ENCODE measurements around the gene CATSPER3.

Gene CATSPER3

DNA sequence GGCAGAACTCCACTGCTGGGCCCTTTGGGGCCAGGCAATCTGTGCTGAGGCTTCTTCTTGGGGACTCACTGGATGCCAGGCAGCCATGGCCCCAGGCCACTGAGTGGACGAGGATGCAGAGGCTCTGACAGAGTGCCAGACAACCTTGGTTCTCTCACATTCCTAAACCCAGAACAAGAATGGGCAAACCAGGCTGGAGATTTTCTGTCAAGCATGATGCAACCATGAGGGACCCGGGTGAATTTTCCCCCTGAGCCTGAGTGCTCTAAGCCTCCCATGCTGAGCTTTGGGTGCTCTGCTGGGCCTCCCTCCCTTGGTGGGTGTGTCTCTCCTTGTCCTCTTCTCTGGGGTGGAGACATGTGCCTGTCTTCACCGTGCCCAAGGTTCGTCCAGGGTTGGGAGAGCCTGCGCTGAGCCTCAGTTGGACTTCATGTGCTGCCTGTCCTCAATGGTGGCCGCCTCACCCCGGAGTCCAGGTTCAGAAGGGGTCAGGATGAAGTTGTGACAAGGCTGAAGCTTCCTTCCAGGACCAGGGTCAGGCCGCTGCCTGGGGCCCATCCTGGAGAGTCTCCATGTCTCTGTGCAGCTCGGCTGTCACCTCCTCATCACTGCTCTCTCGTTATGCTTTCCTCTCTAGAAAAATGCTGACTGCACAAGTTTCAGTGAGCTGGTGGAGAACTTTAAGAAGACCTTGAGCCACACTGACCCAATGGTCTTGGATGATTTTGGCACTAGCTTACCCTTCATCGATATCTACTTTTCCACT is 42.2 kb downstream of the CATSPER3 start:
- Histone ChIP-seq H3K36me3 (ENCODE audit: insufficient read depth, low read length) (no peaks in the 10 kb centered on the region), H3K27ac (no peak overlapping the region), H3K4me3 (no peak overlapping the region), H3K9ac (ENCODE audit: insufficient read length) (no peak overlapping the region), H3K9me3 (ENCODE audit: low read depth, low read length) (no peaks in the 10 kb centered on the region)
- no peak for DNase-seq (ENCODE audit: low read depth, low spot score)
- TF ChIP-seq FOXP2 (optimal IDR thresholded peaks at IDR 0.05; ENCODE audit: control extremely low read depth, extremely low read length, insufficient read depth) (no peak), POLR2AphosphoS5 (IDR thresholded peaks at IDR 0.05; ENCODE audit: borderline replicate concordance, low read depth, low read length) (no peak), EZH2 (IDR thresholded peaks at IDR 0.05) (no peak)

DNA sequence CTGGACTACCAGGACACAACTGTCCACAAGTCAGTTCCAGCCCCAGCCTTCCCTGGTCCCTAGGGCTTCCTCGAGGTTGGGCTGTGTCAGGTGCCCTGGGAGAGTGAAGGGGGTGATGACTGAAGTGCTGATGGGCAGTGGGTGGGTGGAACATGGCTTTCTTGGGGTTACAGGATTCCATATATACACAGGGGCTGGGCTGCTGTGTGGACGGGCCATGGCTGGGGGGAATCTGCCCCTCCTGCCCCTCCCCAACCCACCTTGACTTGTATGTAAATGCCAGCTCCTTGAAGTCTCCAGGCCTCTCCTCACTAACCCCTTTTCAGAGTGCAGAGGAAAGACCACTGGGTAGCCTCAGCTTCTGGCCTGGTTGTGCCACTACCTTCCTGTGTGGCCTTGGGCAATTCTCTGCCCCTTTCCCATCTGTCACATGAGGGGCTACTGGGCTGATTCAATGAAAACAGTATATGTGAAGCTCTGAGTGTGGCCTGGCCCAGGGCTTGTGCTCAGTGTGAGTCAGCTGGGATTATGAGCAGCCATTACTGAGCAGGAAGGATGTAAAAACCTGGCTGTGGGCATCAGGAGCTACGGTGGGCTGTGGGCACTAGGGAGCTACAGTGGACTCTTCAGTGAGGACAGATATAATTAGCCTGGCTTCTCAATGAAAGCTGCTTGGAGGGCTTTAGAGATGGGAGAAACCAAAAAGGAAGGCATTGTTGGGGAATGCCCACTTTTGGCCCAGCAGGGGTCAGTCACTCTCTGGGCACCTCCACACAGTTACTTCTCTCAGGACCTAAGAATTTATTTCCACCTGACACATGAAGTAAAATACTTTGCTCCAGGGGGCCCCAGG is 43.0 kb downstream of the CATSPER3 start:
- H3K4me3 ChIP-seq, result no peak overlapping the region
- no peak for DNase-seq (ENCODE audit: low read depth, low spot score)
- no peaks in the 10 kb centered on the region for H3K36me3 ChIP-seq (ENCODE audit: insufficient read depth, low read length)
- H3K9me3 ChIP-seq (ENCODE audit: low read depth, low read length), result no peaks in the 10 kb centered on the region
- TF ChIP-seq FOXP2 (optimal IDR thresholded peaks at IDR 0.05; ENCODE audit: control extremely low read depth, extremely low read length, insufficient read depth), result no peak
- no peak for TF ChIP-seq EZH2 (IDR thresholded peaks at IDR 0.05)
- TF ChIP-seq POLR2AphosphoS5 (IDR thresholded peaks at IDR 0.05; ENCODE audit: borderline replicate concordance, low read depth, low read length), result no peak
- no peak overlapping the region for H3K27ac ChIP-seq
- no peak overlapping the region for H3K9ac ChIP-seq (ENCODE audit: insufficient read length)

DNA sequence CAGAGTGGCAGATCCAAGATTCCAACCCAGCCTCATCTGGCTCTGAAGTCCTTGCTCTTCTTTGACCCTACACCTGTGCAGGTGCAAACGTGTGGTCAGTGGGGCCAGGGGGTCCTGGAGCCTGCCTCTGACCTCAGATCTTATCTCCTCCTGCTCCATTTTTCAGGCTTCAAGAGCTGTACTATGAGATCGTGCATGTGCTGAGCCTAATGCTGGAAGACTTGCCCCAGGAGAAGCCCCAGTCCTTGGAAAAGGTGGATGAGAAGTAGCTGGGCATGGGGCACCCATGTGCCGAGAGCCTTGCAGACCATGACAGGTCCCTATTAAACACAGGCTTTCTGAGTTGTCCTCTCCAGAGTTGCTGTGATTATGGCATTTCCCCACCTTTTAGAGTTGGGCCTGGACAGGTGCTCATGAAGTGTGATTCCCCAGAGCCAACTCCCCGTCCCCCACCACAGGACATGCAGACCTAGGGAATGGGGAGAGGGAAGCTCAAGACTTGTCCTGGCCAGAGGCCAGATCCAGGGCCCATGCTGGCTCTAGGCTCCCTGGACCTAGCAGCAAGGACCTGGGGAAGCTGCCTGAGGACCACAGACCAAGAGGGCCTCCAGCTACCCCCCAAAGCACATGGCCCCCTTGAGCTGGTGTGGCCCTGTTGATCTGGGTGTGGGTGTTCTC is 43.8 kb downstream of the CATSPER3 start:
- H3K9ac ChIP-seq (ENCODE audit: insufficient read length), result no peak overlapping the region
- no peak overlapping the region for H3K4me3 ChIP-seq
- H3K27ac ChIP-seq, result no peak overlapping the region
- H3K36me3 ChIP-seq (ENCODE audit: insufficient read depth, low read length), result no peaks in the 10 kb centered on the region
- no peak for DNase-seq (ENCODE audit: low read depth, low spot score)
- TF ChIP-seq EZH2 (IDR thresholded peaks at IDR 0.05), result no peak
- TF ChIP-seq FOXP2 (optimal IDR thresholded peaks at IDR 0.05; ENCODE audit: control extremely low read depth, extremely low read length, insufficient read depth), result no peak
- TF ChIP-seq POLR2AphosphoS5 (IDR thresholded peaks at IDR 0.05; ENCODE audit: borderline replicate concordance, low read depth, low read length), result no peak
- H3K9me3 ChIP-seq (ENCODE audit: low read depth, low read length), result no peaks in the 10 kb centered on the region

DNA sequence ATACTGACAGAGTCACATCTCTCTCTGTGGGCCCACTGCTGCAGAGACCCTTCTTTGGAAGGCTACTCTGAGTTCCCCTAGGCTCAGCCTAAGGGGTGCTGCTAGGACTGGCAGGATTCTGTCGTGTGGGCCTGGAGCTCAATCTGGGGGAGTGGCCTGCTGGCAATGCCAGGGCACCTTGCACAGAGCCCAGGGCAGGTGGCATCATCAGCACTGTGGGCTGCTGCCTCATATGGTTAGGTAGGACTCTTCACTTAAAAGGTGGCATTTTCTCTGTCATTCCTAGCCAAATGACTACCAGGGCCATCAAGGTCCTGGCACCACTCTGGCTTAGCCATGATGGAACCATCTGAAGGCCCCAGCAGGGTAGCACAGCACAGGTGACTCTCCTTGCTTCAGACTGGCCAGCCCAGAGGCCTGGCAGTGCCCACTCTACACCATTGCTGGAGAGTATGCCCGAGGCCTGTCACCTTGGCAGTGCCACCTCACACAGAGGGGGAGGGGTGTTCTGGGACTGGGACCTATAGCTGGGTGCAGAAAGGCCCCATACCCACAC is 44.4 kb downstream of the CATSPER3 start:
- Histone ChIP-seq H3K27ac (no peak overlapping the region), H3K36me3 (ENCODE audit: insufficient read depth, low read length) (no peaks in the 10 kb centered on the region), H3K9ac (ENCODE audit: insufficient read length) (no peak overlapping the region), H3K4me3 (no peak overlapping the region), H3K9me3 (ENCODE audit: low read depth, low read length) (no peaks in the 10 kb centered on the region)
- DNase-seq (ENCODE audit: low read depth, low spot score), result no peak
- TF ChIP-seq FOXP2 (optimal IDR thresholded peaks at IDR 0.05; ENCODE audit: control extremely low read depth, extremely low read length, insufficient read depth), result no peak
- TF ChIP-seq EZH2 (IDR thresholded peaks at IDR 0.05), result no peak
- no peak for TF ChIP-seq POLR2AphosphoS5 (IDR thresholded peaks at IDR 0.05; ENCODE audit: borderline replicate concordance, low read depth, low read length)

DNA sequence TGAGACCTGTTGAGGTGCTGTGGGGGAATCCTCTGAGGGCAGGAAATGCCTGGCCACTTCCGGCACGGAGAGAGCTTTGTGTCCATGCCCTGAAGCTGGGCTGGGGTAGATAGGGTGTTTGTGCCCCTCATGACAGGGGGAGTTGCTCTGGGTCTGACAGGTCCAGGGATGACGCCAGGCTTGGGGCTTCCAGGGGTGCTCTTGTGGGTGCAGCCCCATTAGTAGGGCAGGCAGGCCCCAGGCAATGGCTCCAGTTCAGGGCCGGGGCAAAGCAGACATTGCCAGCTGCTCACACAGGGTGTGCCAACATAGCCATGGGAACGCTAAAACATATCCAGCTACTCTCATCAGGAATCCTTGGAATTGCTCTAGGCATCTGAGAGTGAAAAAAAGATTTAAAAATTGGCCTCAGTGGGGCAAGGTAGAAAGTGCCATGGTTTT is 45.3 kb downstream of the CATSPER3 start:
- Histone ChIP-seq H3K36me3 (ENCODE audit: insufficient read depth, low read length) (no peaks in the 10 kb centered on the region), H3K9me3 (ENCODE audit: low read depth, low read length) (no peaks in the 10 kb centered on the region), H3K4me3 (no peak overlapping the region), H3K9ac (ENCODE audit: insufficient read length) (no peak overlapping the region), H3K27ac (no peak overlapping the region)
- no peak for TF ChIP-seq FOXP2 (optimal IDR thresholded peaks at IDR 0.05; ENCODE audit: control extremely low read depth, extremely low read length, insufficient read depth)
- no peak for TF ChIP-seq POLR2AphosphoS5 (IDR thresholded peaks at IDR 0.05; ENCODE audit: borderline replicate concordance, low read depth, low read length)
- TF ChIP-seq EZH2 (IDR thresholded peaks at IDR 0.05), result no peak
- no peak for DNase-seq (ENCODE audit: low read depth, low spot score)

DNA sequence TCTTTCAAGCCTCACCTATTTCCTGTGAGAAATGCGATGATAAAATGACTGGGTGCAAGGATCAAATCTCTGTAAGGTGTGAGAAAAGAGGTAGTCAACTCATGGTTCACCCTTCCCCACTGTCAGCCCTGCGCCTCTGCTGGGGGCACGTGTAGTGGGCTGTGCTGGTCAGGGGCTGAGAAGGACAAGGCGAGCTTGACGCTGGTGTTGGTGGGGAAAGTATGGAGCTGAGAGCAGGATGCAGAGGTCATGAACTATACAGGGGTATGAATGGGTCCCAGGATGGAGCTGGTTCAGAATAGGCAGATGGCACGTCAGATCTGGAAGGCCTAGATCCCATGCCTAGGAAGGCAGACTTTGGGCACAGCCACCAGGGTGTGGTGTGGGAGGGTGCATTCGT is 45.7 kb downstream of the CATSPER3 start:
- no peak overlapping the region for H3K27ac ChIP-seq
- no peak for DNase-seq (ENCODE audit: low read depth, low spot score)

DNA sequence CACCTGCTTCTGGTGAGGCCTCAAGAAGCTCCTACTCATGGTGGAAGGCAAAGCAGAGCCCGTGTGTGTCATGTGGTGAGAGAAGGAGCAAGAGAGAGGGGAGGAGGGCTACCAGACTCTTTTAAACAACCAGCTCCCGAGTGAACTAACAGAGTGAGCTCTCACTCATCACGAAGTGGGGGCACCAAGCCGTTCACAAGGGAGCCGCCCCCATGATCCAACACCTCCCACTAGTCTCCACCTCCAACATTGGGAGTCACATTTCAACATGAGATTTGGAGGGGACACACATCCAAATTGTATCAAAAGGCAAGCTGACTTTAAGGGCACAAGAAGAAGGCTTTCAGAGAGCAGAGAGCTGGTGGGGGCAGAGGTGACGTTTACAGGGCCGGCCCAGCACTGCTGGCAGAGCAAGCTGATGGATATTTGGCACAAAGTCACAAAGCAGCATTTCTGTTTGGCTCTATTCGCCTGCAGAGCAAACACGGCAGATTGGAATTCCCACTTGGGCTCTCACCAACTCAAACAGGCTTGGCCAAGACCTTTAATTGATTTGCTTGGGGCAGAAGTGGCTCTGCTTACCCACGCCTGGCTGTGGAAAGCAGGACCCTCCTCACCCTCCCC is 46.4 kb downstream of the CATSPER3 start:
- Histone ChIP-seq H3K9me3 (ENCODE audit: low read depth, low read length) (no peaks in the 10 kb centered on the region), H3K36me3 (ENCODE audit: insufficient read depth, low read length) (no peaks in the 10 kb centered on the region), H3K4me3 (no peak overlapping the region), H3K27ac (no peak overlapping the region), H3K9ac (ENCODE audit: insufficient read length) (no peak overlapping the region)
- DNase-seq (ENCODE audit: low read depth, low spot score), result no peak
- TF ChIP-seq POLR2AphosphoS5 (IDR thresholded peaks at IDR 0.05; ENCODE audit: borderline replicate concordance, low read depth, low read length), result no peak
- no peak for TF ChIP-seq EZH2 (IDR thresholded peaks at IDR 0.05)
- TF ChIP-seq FOXP2 (optimal IDR thresholded peaks at IDR 0.05; ENCODE audit: control extremely low read depth, extremely low read length, insufficient read depth), result no peak

More for the DNA sequence above, 45.7 kb downstream of the CATSPER3 start:
- TF ChIP-seq EZH2 (IDR thresholded peaks at IDR 0.05) (no peak), POLR2AphosphoS5 (IDR thresholded peaks at IDR 0.05; ENCODE audit: borderline replicate concordance, low read depth, low read length) (no peak), FOXP2 (optimal IDR thresholded peaks at IDR 0.05; ENCODE audit: control extremely low read depth, extremely low read length, insufficient read depth) (no peak)
- Histone ChIP-seq H3K9me3 (ENCODE audit: low read depth, low read length) (no peaks in the 10 kb centered on the region), H3K36me3 (ENCODE audit: insufficient read depth, low read length) (no peaks in the 10 kb centered on the region), H3K9ac (ENCODE audit: insufficient read length) (no peak overlapping the region), H3K4me3 (no peak overlapping the region)
